A549 (cell line): ENCODE measurements around the gene TREH. TPM values are rescaled to one million over a fixed set of nuclear protein-coding genes. Genes with fewer than 3 reads are reported as not detected.

Source experiments
- ATAC-seq, 2 experiments: fragments of 200-7000 bp in 1 of 2; fragments of >200 bp in 1 of 2; cut with Nextera tagmentation in 1 of 2; cut with Tn5 transposase in 1 of 2; 3 replicates each; pipeline versions ENCODE4 v1.8.0 to v1.9.1; 2018 to 2020; ENCODE audit warnings: mild to moderate bottlenecking in 1 of 2, moderate library complexity in 1 of 2
- CTCF ChIA-PET: fragments of 300-600 bp; sonication (Branson Sonifier 250); formaldehyde crosslinking; extraction: SDS; loops from one replicate; lab custom pipeline; 2021; ENCODE audit warnings: antibody characterized with exemption, inconsistent platforms; lab: Yijun Ruan, JAX
- POLR2A ChIA-PET: fragments of 350-600 bp; formaldehyde crosslinking; extraction: SDS; loops from one replicate; lab custom pipeline; 2021; ENCODE audit warnings: antibody characterized with exemption, inconsistent platforms; lab: Yijun Ruan, JAX
- DNase-seq, 2 experiments: peaks; one replicate each; pipeline versions ENCODE4 v3.0.0 to v3.0.0-alpha.2; 2011 to 2016; ENCODE audit warnings: low read depth in 1 of 2, low spot score in 1 of 2
- FAIRE-seq: peaks from 2 replicates; lab custom pipeline; 2011; peaks lifted over from hg19 to GRCh38; lab: Jason Lieb, UNC
- H3K27ac ChIP-seq, 2 experiments: fragments of >200 bp; sonication (Bioruptor Twin); formaldehyde crosslinking; 3 replicates each; pipeline ENCODE4 v1.5.1; 2016 to 2017
- H3K4me1 ChIP-seq: fragments of >200 bp; sonication (Bioruptor Twin); formaldehyde crosslinking; 3 replicates; pipeline ENCODE4 v1.6.1; 2016
- H3K4me2 ChIP-seq: fragments of >200 bp; sonication (Bioruptor Twin); formaldehyde crosslinking; 3 replicates; pipeline ENCODE4 v1.6.1; 2016
- H3K4me3 ChIP-seq: fragments of >200 bp; sonication (Bioruptor Twin); formaldehyde crosslinking; 3 replicates; pipeline ENCODE4 v1.5.1; 2016
- H3K9me3 ChIP-seq: fragments of >200 bp; sonication (Bioruptor Twin); formaldehyde crosslinking; 3 replicates; pipeline ENCODE4 v1.6.1; 2016
- CEBPB ChIP-seq, 2 experiments: fragments of >200 bp in 1 of 2; sonication (Bioruptor Twin) in 1 of 2; formaldehyde crosslinking in 1 of 2; IDR thresholded peaks; 2 replicates each; pipeline ENCODE4 v1.6.1; 2012 to 2016
- EHF ChIP-seq: fragments of 250-450 bp; sonication (Bioruptor Pico); IDR thresholded peaks from 2 replicates; pipeline ENCODE4 v1.5.0; 2020; ENCODE audit warnings: mild to moderate bottlenecking
- EHMT2 ChIP-seq: fragments of 200-600 bp; sonication (generic); IDR thresholded peaks from 2 replicates; pipeline ENCODE4 v1.6.1; 2016; ENCODE audit warnings: antibody characterized with exemption, low read depth, mild to moderate bottlenecking, moderate library complexity
- ESRRA ChIP-seq: fragments of 150-350 bp; IDR thresholded peaks from 2 replicates; pipeline ENCODE4 v1.6.1; 2014; ENCODE audit warnings: mild to moderate bottlenecking, low read length, borderline replicate concordance
- FOSL2 ChIP-seq, 2 experiments: fragments of 450-650 bp in 1 of 2; fragments of >200 bp in 1 of 2; sonication (Bioruptor Twin) in 1 of 2; formaldehyde crosslinking; IDR thresholded peaks; 2 replicates each; pipeline versions ENCODE4 v1.5.0 to v1.6.1; 2016 to 2020; ENCODE audit warnings: mild to moderate bottlenecking in 1 of 2, moderate library complexity in 1 of 2
- HEYL ChIP-seq: fragments of 250-450 bp; sonication (Bioruptor Pico); IDR thresholded peaks from 2 replicates; pipeline ENCODE4 v1.8.0; 2021; ENCODE audit warnings: mild to moderate bottlenecking, moderate library complexity
- HOXA7 ChIP-seq: fragments of 250-450 bp; sonication (Bioruptor Pico); IDR thresholded peaks from 2 replicates; pipeline ENCODE4 v1.5.0; 2020; ENCODE audit warnings: mild to moderate bottlenecking, moderate library complexity
- JUN ChIP-seq, 2 experiments: fragments of >200 bp; sonication (Bioruptor Twin); formaldehyde crosslinking; IDR thresholded peaks; 2 replicates in 1 of 2; 3 replicates in 1 of 2; pipeline ENCODE4 v1.6.1; 2016 to 2017
- MAZ ChIP-seq: fragments of 150-350 bp; IDR thresholded peaks from 2 replicates; pipeline ENCODE4 v1.6.1; 2014; ENCODE audit warnings: antibody characterized with exemption, low read depth, low read length, borderline replicate concordance
- MYC ChIP-seq: IDR thresholded peaks from 2 replicates; pipeline ENCODE4 v1.6.1; 2012; ENCODE audit warnings: mild to moderate bottlenecking, inconsistent platforms, low read length, improper control_type of control experiment, borderline replicate concordance
- NR3C1 ChIP-seq: fragments of >200 bp; sonication (Bioruptor Twin); formaldehyde crosslinking; IDR thresholded peaks from 3 replicates; pipeline ENCODE4 v1.6.1; 2017
- PHF8 ChIP-seq: fragments of 200-600 bp; sonication (generic); IDR thresholded peaks from 2 replicates; pipeline ENCODE4 v1.6.1; 2016; ENCODE audit warnings: low read depth, mild to moderate bottlenecking, antibody characterized with exemption, moderate library complexity, borderline replicate concordance
- POLR2A ChIP-seq: IDR thresholded peaks from 2 replicates; pipeline ENCODE4 v1.6.1; 2012; ENCODE audit warnings: mild to moderate bottlenecking, low read length
- RCOR1 ChIP-seq: fragments of 150-350 bp; IDR thresholded peaks from 2 replicates; pipeline ENCODE4 v1.6.1; 2014; ENCODE audit warnings: antibody characterized with exemption, low read length, low read depth
- SMC3 ChIP-seq: fragments of >200 bp; sonication (Bioruptor Twin); formaldehyde crosslinking; IDR thresholded peaks from 3 replicates; pipeline ENCODE4 v1.6.1; 2018; ENCODE audit warnings: inconsistent platforms
- SREBF2 ChIP-seq: fragments of 450-650 bp; IDR thresholded peaks from 2 replicates; pipeline ENCODE4 v1.6.1; 2014; ENCODE audit warnings: mild to moderate bottlenecking, moderate library complexity
- TFCP2L1 ChIP-seq: fragments of 250-450 bp; sonication (Bioruptor Pico); IDR thresholded peaks from 2 replicates; pipeline ENCODE4 v1.5.0; 2021; ENCODE audit warnings: mild to moderate bottlenecking
- ZC3H11A ChIP-seq: fragments of 450-650 bp; IDR thresholded peaks from 2 replicates; pipeline ENCODE4 v1.6.1; 2014; ENCODE audit warnings: antibody characterized with exemption, mild to moderate bottlenecking
- ZFP36 ChIP-seq: fragments of 450-650 bp; IDR thresholded peaks from 2 replicates; pipeline ENCODE4 v1.6.1; 2014; ENCODE audit warnings: borderline replicate concordance; ENCODE audit not compliant: partially characterized antibody
- WGBS: methylation state at CpG from one replicate; pipeline ENCODE4 v1.1.6; 2017; ENCODE audit errors: missing lambda C conversion rate; 5-methylcytosine and 5-hydroxymethylcytosine counted together
- polyA plus RNA-seq, 4 experiments: library from polyadenylated mRNA; depleted of rRNA in 3 of 4; stranded (reverse); fragments of >200 nt; fragmentation: RNase III in 1 of 4; extraction: RNeasy Plus Mini Kit Qiagen cat#74134 plus additional on column Dnase treatment in 1 of 4; gene quantifications; 2 replicates in 3 of 4; 3 replicates in 1 of 4; pipeline ENCODE4 v1.2.3, GENCODE V29; 2011 to 2017
- TF ChIP-seq, protein P1 (sequence below): fragments of 250-450 bp; sonication (Bioruptor Pico); IDR thresholded peaks from 2 replicates; pipeline ENCODE4 v1.5.0; 2021; ENCODE audit warnings: mild to moderate bottlenecking, moderate library complexity, borderline replicate concordance
- TF ChIP-seq, protein P2 (sequence below): fragments of >200 bp; sonication (Bioruptor Twin); formaldehyde crosslinking; IDR thresholded peaks from 3 replicates; pipeline ENCODE4 v1.5.1; 2016

TREH gene
- polyA plus RNA-seq, 2 of the 4 experiments (the other 2 are of a cell fraction), result 0.06 TPM; not detected in 1

DNA sequence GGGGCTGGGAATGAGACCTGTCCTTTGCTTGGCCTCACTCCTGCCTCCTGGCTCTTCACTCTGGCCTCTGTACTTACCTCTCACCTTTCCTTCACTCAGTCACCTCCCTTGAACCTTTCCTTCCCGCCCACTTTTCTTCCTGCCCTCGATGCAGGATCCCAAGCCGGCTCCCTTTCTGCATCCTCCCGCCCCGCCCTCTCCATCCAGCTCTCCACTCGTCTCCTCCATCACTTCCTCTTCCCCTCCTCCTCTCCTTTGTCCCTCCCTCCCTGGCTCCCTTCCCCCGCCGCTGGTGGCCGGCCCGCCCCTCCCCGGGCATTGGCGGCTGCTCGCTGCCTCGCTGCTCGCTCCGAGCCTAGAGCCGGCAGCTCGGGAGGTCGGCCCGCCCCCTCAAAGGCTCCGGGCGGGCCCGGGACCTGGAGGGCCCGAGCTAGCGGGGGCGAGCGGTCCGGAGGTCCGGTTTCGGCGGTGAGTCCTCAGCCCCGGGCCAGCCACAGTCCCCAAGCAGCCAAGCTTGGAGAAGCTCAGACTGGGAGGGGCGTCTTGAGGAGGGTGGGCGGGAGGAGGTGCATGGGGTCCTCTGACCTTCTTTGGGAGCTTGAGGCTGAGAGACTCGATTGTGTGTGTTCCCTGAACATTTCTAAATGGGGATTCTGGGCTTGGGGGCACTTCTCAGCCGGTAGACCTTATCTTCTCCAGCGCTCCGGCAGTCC, 58.2 kb downstream of the TREH start:
- Histone ChIP-seq H3K27ac (peak overlapping the region; percentile 69 to 92; a peak in 5 of 6 replicates), H3K4me1 (peaks cover 78% of the 10 kb centered on the region), H3K4me2 (peak overlapping the region; percentile 48; the same call in 2 of the 3 replicates), H3K4me3 (no peak overlapping the region), H3K9me3 (no peaks in the 10 kb centered on the region)
- ChIA-PET POLR2A (no interaction called here), CTCF (interaction anchor here (0.8 to 20.3 kb wide), 6 partner anchors 15 to 336 kb away, joined by 3 to 224 read pairs (median 4); partner anchors contain the start of gene PHLDB1)
- no peak for ATAC-seq
- no peak for TF ChIP-seq RCOR1
- no peak for TF ChIP-seq SREBF2
- TF ChIP-seq HOXA7 (CRISPR knock-in tag), result no peak
- no peak for TF ChIP-seq EHMT2
- no peak for TF ChIP-seq FOSL2 (IDR thresholded peaks at IDR 0.05)
- TF ChIP-seq FOSL2 (CRISPR knock-in tag; IDR thresholded peaks at IDR 0.05), result no peak
- 84% methylated on average over 10 of the region's 38 CpGs for WGBS
- no peak for FAIRE-seq
- no peak for DNase-seq

- Histone ChIP-seq H3K4me1 (peaks cover 82% of the 10 kb centered on the region), H3K9me3 (no peaks in the 10 kb centered on the region), H3K4me2 (no peak overlapping the region), H3K27ac (peak overlapping the region; percentile 69 to 92; a peak in 3 of 6 replicates), H3K4me3 (no peak overlapping the region)
- FAIRE-seq (no peak), DNase-seq (no peak), ATAC-seq (no peak)
- CTCF ChIA-PET, result interaction anchor here (1.4 to 20.3 kb wide), 4 partner anchors 11 to 20 kb away, joined by 3 to 224 read pairs (median 5); partner anchors contain the start of gene PHLDB1
- POLR2A ChIA-PET, result no interaction called here
- TF ChIP-seq ESRRA, result no peak
- 83% methylated on average over 6 of the region's 7 CpGs for WGBS
These were observed 58.9 kb downstream of the TREH start for GRCh38 chr11:118620529-118621070.

GRCh38 chr11:118619444-118620197, 59.8 kb downstream of the TREH start:
- peak; percentile 37 to 64; a peak in 5 of 6 replicates for ATAC-seq
- FAIRE-seq, result no peak

GRCh38 chr11:118618991-118619375, 60.5 kb downstream of the TREH start:
- ChIA-PET POLR2A (interaction anchor here (1.5 kb wide), 1 partner anchor 10 kb away, joined by 6 read pairs; no protein-coding TSS in a partner anchor), CTCF (interaction anchor here (1.4 to 20.3 kb wide), 4 partner anchors 12 to 71 kb away, joined by 4 to 224 read pairs (median 7); partner anchors contain the start of gene PHLDB1)
- H3K4me2 ChIP-seq, result peak overlapping the region; percentile 30
- peak overlapping the region; percentile 76 to 92 for H3K27ac ChIP-seq
- H3K4me1 ChIP-seq, result peaks cover 79% of the 10 kb centered on the region
- H3K4me3 ChIP-seq, result no peak overlapping the region
- TF ChIP-seq FOSL2 (IDR thresholded peaks at IDR 0.05) (no peak), FOSL2 (CRISPR knock-in tag; IDR thresholded peaks at IDR 0.05) (no peak), TFCP2L1 (CRISPR knock-in tag) (no peak), PHF8 (no peak), SMC3 (no peak), EHF (no peak), EHMT2 (no peak)
- TF ChIP-seq, protein P1, sequence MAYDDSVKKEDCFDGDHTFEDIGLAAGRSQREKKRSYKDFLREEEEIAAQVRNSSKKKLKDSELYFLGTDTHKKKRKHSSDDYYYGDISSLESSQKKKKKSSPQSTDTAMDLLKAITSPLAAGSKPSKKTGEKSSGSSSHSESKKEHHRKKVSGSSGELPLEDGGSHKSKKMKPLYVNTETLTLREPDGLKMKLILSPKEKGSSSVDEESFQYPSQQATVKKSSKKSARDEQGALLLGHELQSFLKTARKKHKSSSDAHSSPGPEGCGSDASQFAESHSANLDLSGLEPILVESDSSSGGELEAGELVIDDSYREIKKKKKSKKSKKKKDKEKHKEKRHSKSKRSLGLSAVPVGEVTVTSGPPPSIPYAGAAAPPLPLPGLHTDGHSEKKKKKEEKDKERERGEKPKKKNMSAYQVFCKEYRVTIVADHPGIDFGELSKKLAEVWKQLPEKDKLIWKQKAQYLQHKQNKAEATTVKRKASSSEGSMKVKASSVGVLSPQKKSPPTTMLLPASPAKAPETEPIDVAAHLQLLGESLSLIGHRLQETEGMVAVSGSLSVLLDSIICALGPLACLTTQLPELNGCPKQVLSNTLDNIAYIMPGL (CRISPR knock-in tag), result no peak
- TF ChIP-seq, protein P2, sequence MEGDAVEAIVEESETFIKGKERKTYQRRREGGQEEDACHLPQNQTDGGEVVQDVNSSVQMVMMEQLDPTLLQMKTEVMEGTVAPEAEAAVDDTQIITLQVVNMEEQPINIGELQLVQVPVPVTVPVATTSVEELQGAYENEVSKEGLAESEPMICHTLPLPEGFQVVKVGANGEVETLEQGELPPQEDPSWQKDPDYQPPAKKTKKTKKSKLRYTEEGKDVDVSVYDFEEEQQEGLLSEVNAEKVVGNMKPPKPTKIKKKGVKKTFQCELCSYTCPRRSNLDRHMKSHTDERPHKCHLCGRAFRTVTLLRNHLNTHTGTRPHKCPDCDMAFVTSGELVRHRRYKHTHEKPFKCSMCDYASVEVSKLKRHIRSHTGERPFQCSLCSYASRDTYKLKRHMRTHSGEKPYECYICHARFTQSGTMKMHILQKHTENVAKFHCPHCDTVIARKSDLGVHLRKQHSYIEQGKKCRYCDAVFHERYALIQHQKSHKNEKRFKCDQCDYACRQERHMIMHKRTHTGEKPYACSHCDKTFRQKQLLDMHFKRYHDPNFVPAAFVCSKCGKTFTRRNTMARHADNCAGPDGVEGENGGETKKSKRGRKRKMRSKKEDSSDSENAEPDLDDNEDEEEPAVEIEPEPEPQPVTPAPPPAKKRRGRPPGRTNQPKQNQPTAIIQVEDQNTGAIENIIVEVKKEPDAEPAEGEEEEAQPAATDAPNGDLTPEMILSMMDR, result no peak
- DNase-seq (no peak), ATAC-seq (peak in 1 of 2 experiments; percentile 13; a peak in 3 of 6 replicates), FAIRE-seq (no peak)
- H3K9me3 ChIP-seq, result no peaks in the 10 kb centered on the region
- WGBS, result 71% methylated on average over 4 of the region's 4 CpGs

More at GRCh38 chr11:118619444-118620197, 59.8 kb downstream of the TREH start:
- Histone ChIP-seq H3K4me2 (peak overlapping the region; percentile 30), H3K9me3 (no peaks in the 10 kb centered on the region), H3K27ac (peak overlapping the region; percentile 76 to 92)
- peak in 1 of 2 experiments; percentile 53 for DNase-seq
- 48% methylated on average over 6 of the region's 6 CpGs for WGBS
- ChIA-PET POLR2A (interaction anchor here (1.5 kb wide), 1 partner anchor 11 kb away, joined by 6 read pairs; no protein-coding TSS in a partner anchor), CTCF (interaction anchor here (1.7 to 20.3 kb wide), 3 partner anchors 12 to 25 kb away, joined by 6 to 224 read pairs (median 8); partner anchors contain the start of gene PHLDB1)
- TF ChIP-seq NR3C1 (no peak), MAZ (no peak), CEBPB (IDR thresholded peaks at IDR 0.05) (no peak), SMC3 (no peak), JUN (IDR thresholded peaks at IDR 0.05) (no peak), ZFP36 (no peak), HEYL (CRISPR knock-in tag) (no peak), MYC (no peak), ZC3H11A (no peak), POLR2A (no peak)
- TF ChIP-seq, all 56 proteins: peak for 0
- Histone ChIP-seq H3K4me1 (peaks cover 81% of the 10 kb centered on the region), H3K4me3 (no peak overlapping the region)
